OCI-LY7 (cell line): ENCODE results near the gene NTRK1. TPM values are rescaled to one million over a fixed set of nuclear protein-coding genes. Genes with fewer than 3 reads are reported as not detected.

Experiments
- BruUV-seq: library from RNA; stranded (reverse); fragments of 400-500 nt; replicated peaks from 2 replicates; lab custom pipeline; 2021; lab: Mats Ljungman, UMichigan
- CTCF ChIA-PET: fragments of 300-600 bp; sonication (Branson Sonifier 250); formaldehyde crosslinking; loops from one replicate; lab custom pipeline; 2022; ENCODE audit warnings: antibody characterized with exemption; ENCODE audit not compliant: unreplicated experiment; lab: Charles Lee
- POLR2A ChIA-PET: fragments of 300-600 bp; sonication (Branson Sonifier 250); formaldehyde crosslinking; loops from one replicate; lab custom pipeline; 2022; ENCODE audit warnings: antibody characterized with exemption; lab: Charles Lee
- DNase-seq: peaks from one replicate; pipeline ENCODE4 v3.0.0-alpha.2; 2015; ENCODE audit warnings: low spot score
- H2AFZ ChIP-seq: fragments of 200-600 bp; sonication (generic), shearing (Covaris generic); 2 replicates; pipeline ENCODE4 v1.6.1; 2014; ENCODE audit warnings: mild to moderate bottlenecking, antibody characterized with exemption, low read length, moderate library complexity
- H3K27ac ChIP-seq: fragments of 200-600 bp; sonication (generic); 2 replicates; pipeline ENCODE4 v1.5.1; 2014; ENCODE audit warnings: mixed run types, low read depth, mild to moderate bottlenecking, moderate library complexity, low read length, inconsistent platforms; ENCODE audit not compliant: poor library complexity, severe bottlenecking
- H3K36me3 ChIP-seq: fragments of 200-600 bp; sonication (generic); 2 replicates; pipeline ENCODE4 v1.6.1; 2014; ENCODE audit warnings: mild to moderate bottlenecking, antibody characterized with exemption, low read length, moderate library complexity, mixed read lengths; ENCODE audit not compliant: insufficient read depth
- H3K4me1 ChIP-seq: fragments of 200-600 bp; sonication (generic); 2 replicates; pipeline ENCODE4 v1.5.1; 2014; ENCODE audit warnings: mild to moderate bottlenecking, low read length; ENCODE audit not compliant: insufficient read depth, poor library complexity, severe bottlenecking
- H3K4me2 ChIP-seq: fragments of 200-600 bp; sonication (generic); 2 replicates; pipeline ENCODE4 v1.6.1; 2014; ENCODE audit warnings: mild to moderate bottlenecking, low read length
- H3K4me3 ChIP-seq: fragments of 200-600 bp; sonication (generic); 2 replicates; pipeline ENCODE4 v1.5.1; 2014; ENCODE audit warnings: mild to moderate bottlenecking, low read depth, low read length; ENCODE audit not compliant: poor library complexity, severe bottlenecking
- H3K79me2 ChIP-seq: fragments of 200-600 bp; sonication (generic); 2 replicates; pipeline ENCODE4 v1.6.1; 2016; ENCODE audit warnings: low read depth, mild to moderate bottlenecking, low read length, moderate library complexity, mixed read lengths; ENCODE audit not compliant: insufficient read depth
- H3K9me2 ChIP-seq: fragments of 200-600 bp; sonication (generic); 2 replicates; pipeline ENCODE4 v1.6.1; 2016; ENCODE audit warnings: mild to moderate bottlenecking, low read length, mixed read lengths; ENCODE audit not compliant: insufficient read depth
- H3K9me3 ChIP-seq: fragments of 200-600 bp; sonication (generic); 2 replicates; pipeline ENCODE4 v1.6.1; 2014; ENCODE audit warnings: mild to moderate bottlenecking, mixed run types, low read length, mixed read lengths
- H4K20me1 ChIP-seq: fragments of 200-600 bp; sonication (generic); 2 replicates; pipeline ENCODE4 v1.6.1; 2014; ENCODE audit warnings: mild to moderate bottlenecking, antibody characterized with exemption, low read length, moderate library complexity, mixed read lengths; ENCODE audit not compliant: insufficient read depth
- CTCF ChIP-seq: fragments of 200-600 bp; sonication (generic); conservative IDR thresholded peaks from 2 replicates; pipeline ENCODE4 v1.5.1; 2014; ENCODE audit warnings: mild to moderate bottlenecking, antibody characterized with exemption, low read length, moderate library complexity, mixed read lengths
- EZH2phosphoT487 ChIP-seq: fragments of 200-600 bp; sonication (generic); IDR thresholded peaks from 2 replicates; pipeline ENCODE4 v1.6.1; 2018; ENCODE audit warnings: low read depth, borderline replicate concordance, mild to moderate bottlenecking, mixed run types, antibody characterized with exemption, low read length, moderate library complexity, mixed read lengths
- intact Hi-C: fragments of 100-400 bp; cut with micrococcal nuclease; formaldehyde crosslinking; loops from one replicate; pipeline ENCODE4 v1.10.0; 2022; ENCODE audit not compliant: unreplicated experiment
- total RNA-seq, 2 experiments: library from RNA; depleted of rRNA in 1 of 2; stranded (reverse); fragments of >200 nt in 1 of 2; shearing (Covaris generic) in 1 of 2; gene quantifications; 2 replicates each; pipeline ENCODE4 v1.2.3, GENCODE V29; 2014 to 2022

The NTRK1 gene
- total RNA-seq, 2 experiments from 2014 or later: not detected

GRCh38 chr1:156912310-156912709, 51.6 kb downstream of the NTRK1 start:
- no peak overlapping the region for H3K27ac ChIP-seq
- no peaks in the 10 kb centered on the region for H3K9me3 ChIP-seq
- H3K79me2 ChIP-seq: no peaks in the 10 kb centered on the region
- TF ChIP-seq CTCF (no peak), EZH2phosphoT487 (no peak)
- H3K36me3 ChIP-seq: no peaks in the 10 kb centered on the region
- no peak for DNase-seq
- no TSS peak for BruUV-seq
- POLR2A ChIA-PET: no interaction called here
- no peak overlapping the region for H3K4me2 ChIP-seq
- CTCF ChIA-PET: no interaction called here
- intact Hi-C loops: no loop called here
- no peaks in the 10 kb centered on the region for H3K9me2 ChIP-seq
- no peaks in the 10 kb centered on the region for H3K4me1 ChIP-seq
- H3K4me3 ChIP-seq: no peak overlapping the region
- H4K20me1 ChIP-seq: no peaks in the 10 kb centered on the region
- H2AFZ ChIP-seq: no peak overlapping the region

- no peak for DNase-seq
- Histone ChIP-seq H2AFZ (no peak overlapping the region), H3K27ac (no peak overlapping the region), H3K9me2 (no peaks in the 10 kb centered on the region), H3K9me3 (no peaks in the 10 kb centered on the region), H3K4me1 (no peaks in the 10 kb centered on the region), H3K4me2 (no peak overlapping the region), H4K20me1 (no peaks in the 10 kb centered on the region), H3K79me2 (no peaks in the 10 kb centered on the region), H3K36me3 (no peaks in the 10 kb centered on the region), H3K4me3 (no peak overlapping the region)
- no peak for TF ChIP-seq CTCF
- TF ChIP-seq EZH2phosphoT487: no peak
- intact Hi-C loops: no loop called here
- ChIA-PET CTCF (no interaction called here), POLR2A (no interaction called here)
- BruUV-seq: no TSS peak
These were observed 52.5 kb downstream of the NTRK1 start for GRCh38 chr1:156912861-156913808.

- Histone ChIP-seq H3K4me2 (no peak overlapping the region), H3K9me3 (no peaks in the 10 kb centered on the region), H3K36me3 (no peaks in the 10 kb centered on the region), H3K4me1 (no peaks in the 10 kb centered on the region), H4K20me1 (no peaks in the 10 kb centered on the region), H3K79me2 (no peaks in the 10 kb centered on the region), H3K27ac (no peak overlapping the region), H2AFZ (no peak overlapping the region), H3K9me2 (no peaks in the 10 kb centered on the region), H3K4me3 (no peak overlapping the region)
- BruUV-seq: no TSS peak
- no peak for DNase-seq
- intact Hi-C loops: no loop called here
- CTCF ChIA-PET: no interaction called here
- TF ChIP-seq EZH2phosphoT487 (no peak), CTCF (no peak)
- POLR2A ChIA-PET: no interaction called here
These were observed 53.2 kb downstream of the NTRK1 start for GRCh38 chr1:156913809-156914387.
